ENCODE measurements around the gene SPRY4.
A peak's percentile ranks its signal among the peaks of the same experiment; 100 is the strongest.
"Not testable (repeated sequence)": the region's sequence is repeated elsewhere in the genome, so short reads cannot be mapped to it uniquely, and the experiment has no call there.

The SPRY4 gene, protein sequence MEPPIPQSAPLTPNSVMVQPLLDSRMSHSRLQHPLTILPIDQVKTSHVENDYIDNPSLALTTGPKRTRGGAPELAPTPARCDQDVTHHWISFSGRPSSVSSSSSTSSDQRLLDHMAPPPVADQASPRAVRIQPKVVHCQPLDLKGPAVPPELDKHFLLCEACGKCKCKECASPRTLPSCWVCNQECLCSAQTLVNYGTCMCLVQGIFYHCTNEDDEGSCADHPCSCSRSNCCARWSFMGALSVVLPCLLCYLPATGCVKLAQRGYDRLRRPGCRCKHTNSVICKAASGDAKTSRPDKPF

DNA sequence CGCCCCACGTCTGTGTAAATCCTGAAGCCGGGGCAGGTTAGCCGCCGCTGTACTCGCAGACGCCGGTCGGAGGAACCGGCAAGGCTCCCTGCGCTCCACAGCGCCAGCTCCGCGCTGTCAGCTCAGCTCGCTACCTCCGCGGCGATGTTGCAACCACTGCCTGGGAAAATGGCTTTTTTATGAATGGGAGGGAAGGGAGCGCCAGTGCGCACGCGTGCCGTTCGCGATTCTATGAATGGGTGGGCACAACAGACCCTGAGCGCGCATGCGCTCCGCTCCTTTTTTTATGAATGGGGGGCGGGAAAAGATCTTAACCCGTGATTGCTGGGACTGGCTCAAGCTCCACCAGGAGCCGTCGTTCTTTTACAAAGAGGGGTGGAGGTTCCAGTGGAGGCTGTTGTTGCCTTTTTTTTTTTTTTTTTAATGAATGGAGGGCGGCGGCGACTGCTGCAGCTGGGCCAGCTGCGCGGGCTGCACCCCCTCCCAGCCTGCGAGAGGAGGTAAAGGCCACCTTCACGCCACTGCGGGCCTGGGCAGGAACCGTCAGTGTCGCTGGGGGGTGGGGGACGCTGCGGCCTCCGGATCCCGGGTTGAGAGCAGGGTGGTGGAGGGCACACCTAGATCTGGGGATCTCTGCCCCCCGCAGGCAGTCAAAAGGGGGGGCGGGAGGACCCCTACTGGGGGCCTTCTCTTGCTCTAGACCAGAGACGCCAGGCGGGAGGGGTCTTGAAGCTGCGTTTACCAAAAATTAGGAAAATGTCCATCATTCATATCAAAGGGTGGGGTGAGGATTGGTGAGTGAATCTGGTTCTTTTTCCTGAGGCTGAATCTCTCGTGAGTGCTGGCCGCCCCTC lies at the start of gene SPRY4:
SPRY4 (minus strand) TSS at position 151 of the 854 bp plus-strand sequence. CDS start 9,913 bp downstream, outside the sequence.
- DNase-seq: peak; percentile 97

DNA sequence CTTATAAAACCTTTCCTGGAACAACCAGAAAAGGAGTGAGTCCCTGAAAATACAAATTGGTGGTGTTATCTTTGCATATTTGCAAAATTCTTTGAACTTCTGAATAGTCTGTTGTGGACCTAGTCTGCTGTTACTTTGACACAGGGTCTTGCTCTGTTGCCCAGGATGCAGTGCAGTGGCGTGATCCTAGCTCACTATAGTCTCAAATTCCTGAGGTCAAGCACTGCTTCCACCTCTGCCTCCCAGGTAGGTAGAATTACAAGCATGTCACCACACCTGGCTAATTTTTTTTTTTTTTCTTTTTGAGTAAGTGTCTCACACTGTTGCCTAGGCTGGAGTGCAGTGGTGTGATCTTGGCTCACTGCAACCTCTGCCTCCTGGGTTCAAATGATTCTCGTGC lies 43.7 kb upstream of the SPRY4 start:
- DNase-seq: no peak

DNA sequence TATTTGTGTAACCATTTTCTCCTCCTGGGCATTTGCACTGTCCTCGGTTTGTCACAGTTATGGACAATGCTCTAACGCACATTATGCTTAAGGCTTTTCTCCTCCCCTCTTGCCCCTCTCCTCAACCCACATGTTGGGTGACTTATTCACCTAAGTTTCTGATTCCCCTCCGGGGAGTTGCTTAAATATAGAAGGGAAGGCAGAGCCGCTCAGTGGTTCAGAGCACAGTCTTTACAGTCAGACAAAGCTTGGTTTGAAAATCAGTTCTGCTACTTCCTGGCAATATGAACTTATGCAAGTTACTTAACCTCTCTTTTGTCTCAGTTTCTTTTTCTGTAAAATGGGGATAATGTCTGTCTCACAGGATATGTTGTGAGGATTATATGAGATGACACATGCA lies 41.2 kb upstream of the SPRY4 start:
- DNase-seq: peak; percentile 26

DNA sequence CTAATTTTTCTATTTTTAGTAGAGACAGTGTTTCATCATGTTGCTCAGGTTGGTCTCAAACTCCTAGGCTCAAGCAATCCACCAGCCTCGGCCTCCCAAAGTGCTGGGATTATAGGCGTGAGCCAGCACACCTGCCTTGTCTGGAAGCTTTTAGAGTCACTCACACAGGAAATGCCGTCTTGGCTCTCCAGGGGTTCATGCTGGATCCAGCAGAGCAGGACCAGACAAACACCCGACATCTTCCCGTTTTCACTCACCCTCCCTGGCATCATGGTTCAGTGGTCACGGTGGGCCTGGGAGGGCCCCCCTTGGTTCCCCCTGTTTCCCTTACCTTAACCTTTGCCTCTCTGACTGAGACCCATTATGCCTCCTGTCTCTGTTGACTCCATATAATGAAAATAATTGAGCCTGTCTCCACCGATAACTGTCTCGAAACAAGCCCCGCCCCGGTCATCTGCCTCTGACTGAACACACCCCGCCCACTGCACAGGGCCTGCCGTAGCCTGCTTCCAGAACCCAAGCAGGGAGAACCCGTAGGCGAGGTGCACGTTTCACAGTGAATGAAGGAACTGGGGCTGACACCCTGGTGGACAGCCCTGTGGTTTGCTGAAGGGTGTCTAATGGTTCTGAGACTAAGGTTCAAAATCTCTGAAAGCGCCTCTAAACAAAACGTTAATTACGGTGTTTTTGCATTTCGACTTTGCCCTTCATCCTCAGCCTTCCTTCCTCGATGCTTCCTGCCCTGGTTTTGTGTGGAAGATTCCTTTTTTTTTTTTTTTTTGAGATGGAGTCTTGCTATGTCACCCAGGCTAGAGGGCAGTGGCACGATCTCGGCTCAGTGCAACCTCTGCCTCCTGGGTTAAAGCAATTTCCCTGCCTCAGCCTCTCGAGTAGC lies 39.7 kb upstream of the SPRY4 start:
- no peak for DNase-seq

DNA sequence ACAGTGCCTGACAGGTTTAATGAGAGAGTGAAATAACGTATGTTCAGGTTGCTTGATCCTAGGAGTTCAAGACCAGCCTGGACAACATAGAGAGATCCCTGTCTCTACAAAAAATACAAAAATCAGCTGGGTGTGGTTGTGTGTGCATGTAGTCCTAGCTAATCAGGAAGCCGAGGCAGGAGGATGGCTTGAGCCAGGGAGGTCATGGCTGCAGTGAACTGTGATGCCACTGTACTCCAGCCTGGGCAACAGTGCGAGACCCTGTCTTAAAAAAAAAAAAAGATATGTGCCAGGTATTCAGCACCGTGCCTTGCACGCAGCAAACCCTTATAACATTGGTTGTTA lies 38.8 kb upstream of the SPRY4 start:
- no peak for DNase-seq

DNA sequence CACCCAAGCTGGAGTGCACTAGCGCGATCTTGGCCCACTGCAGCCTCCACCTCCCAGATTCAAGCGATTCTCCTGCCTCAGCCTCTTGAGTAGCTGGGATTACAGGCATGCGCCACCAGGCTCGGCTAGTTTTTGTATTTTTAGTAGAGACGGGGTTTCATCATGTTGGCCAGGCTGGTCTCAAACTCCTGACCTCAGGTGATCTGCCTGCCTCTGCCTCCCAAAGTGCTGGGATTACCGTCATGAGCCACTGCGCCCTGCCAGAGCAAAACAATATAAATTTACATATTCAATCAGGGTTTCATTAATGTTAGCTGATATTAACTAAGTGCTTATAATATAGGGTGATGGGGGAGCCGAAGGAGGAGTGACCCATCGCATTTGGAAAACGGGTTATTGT lies 37.4 kb upstream of the SPRY4 start:
- DNase-seq: not testable (repeated sequence)

DNA sequence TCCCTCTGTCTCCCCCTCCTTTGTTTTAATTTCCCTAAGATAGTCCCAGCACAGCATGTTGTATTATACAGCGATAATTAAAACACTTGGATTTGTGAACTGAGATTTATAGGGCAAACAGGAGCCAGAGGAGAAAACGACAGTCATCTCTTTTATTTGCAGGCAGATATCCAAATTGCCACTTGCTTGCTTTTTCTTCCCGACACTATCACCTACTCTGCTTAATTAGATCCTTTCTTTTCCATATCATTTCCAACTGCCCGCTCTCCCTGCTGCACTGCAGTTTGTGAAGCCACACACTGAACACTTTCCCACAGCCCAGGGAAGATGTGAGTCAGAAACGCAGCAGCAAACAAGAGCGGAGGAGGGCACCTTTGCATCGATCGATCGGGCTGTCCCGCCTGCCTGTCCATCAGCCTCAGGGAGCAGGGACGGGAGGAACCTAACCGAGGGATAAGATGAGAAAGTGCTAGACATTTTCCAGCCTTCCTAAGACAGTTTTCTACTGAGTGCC lies 35.8 kb upstream of the SPRY4 start:
- DNase-seq: peak; percentile 19

DNA sequence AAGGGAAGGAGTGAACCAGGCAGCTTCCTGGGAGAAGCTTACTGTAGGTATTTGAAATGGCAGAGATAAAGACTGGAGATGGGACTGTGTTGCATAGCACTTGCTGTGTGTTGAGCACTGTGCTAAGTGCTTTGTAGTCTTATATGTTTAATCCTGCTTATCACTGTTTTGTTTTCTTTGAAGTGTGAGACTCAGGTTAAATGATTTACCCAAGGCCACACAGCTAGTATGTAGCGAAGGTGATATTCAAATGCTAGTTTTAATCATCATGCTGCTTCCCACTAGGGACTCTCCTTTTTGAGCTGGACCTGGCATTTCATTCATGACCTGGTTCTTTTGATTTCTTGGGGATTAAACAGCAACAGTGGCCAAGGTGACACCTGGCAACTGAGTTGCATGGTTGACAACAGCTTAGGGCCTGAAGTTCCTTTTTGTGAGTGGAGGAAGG lies 35.3 kb upstream of the SPRY4 start:
- DNase-seq: no peak

DNA sequence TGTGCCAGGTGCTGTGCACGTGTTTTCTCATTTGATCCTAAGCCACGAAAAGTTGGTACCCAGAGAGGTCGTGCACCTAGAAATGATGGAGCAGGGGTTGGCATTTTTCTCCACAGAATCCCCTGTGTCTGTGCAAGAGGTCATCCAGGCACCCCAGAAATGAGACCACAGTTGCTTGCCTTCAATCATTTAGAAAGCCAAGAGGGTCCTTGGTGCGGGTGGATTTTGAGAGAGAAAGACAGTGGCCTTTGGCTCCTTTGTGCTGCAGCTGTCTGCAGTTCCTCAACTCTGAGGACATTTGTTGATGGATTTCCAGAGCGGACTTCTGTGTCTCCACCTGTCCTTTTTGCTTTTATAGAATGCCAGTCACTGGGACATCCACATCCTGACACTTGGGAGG lies 33.8 kb upstream of the SPRY4 start:
- no peak for DNase-seq

DNA sequence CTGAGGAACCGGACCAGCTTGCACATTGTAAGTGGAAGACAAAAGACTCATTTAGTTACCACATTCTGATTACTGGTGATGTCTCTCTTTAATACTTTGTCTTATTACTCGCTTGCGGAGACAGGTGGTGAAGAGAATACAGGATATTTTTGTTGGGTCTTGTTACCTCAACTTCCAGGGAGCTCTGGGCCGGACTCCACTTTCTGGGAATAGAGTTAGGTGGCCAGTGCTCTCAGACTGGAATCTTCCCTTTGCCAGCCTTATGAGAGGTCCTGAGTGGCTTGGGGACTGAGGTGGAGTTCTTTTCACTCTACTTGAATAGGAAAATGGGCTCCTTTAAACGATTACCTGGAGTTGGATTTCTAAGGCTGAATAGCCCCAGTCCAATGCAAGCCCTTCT lies 33.3 kb upstream of the SPRY4 start:
- DNase-seq: no peak

DNA sequence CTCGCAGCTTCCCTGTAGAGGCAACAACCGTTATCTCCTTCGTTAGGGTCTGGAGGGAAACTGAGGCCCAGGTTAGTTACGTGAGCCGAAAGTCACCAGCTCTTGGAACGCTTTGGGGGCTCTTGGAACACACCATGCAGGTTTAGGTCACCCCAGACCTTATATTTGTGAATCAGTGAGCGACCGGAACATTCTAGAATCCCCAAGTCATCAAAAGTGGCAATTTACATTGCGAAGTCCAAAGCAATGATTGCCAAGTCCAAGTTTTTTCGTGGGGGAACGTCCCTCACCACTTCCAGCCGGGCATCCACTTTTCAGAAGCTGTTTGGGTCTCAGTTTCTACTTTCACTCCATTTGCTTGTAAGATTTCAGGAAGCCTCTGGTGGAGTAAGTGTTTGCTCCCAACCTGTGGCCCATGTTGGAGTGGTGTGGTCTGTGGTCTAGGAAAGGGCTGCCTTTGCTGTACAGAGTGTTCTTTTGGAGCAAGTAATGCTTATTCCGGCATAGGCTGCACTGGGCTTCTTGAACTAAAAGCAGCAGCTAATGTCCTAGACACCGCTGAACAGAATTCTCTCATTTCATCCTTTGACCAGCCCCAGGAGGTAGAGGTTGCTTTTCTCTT lies 32.8 kb upstream of the SPRY4 start:
- DNase-seq: peak; percentile 14

DNA sequence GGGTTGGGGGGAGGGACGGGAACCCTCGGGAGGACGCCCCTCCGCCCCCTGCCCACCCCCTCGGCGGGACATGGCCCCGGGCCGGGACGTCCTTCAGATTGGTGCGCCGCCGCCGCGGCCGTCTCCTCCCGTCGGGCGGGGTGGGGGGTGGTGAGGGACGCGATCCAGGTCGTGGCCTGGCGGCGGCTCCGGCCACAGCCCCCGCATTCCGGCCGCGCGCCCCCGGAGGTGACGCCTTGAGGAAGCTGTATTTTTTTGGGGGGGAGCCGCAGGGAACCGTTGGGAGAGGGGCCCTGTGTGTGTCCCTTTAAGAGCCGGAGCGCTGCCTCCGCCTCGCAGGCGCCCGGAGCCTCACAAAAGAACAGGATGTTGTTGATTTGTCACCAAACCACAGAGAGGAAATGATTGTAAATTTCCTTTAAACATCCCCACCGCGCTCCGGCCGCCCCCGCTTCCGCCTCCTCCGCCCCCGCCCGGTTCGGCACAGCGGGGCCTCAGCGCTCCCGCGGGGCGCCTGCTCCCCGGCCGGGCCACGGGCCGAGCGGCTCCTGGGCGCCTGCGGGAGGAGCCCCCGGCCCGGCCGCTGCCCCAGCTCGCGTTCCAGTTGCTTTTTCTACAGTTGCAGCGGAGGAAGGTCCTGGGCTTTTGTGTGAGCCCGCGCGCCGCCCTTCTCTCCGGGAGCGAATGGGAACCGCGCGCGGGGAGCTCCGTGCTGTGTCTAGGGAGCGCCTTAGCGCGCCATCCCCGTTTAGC lies 32.1 kb upstream of the SPRY4 start:
- DNase-seq: peak; percentile 93

DNA sequence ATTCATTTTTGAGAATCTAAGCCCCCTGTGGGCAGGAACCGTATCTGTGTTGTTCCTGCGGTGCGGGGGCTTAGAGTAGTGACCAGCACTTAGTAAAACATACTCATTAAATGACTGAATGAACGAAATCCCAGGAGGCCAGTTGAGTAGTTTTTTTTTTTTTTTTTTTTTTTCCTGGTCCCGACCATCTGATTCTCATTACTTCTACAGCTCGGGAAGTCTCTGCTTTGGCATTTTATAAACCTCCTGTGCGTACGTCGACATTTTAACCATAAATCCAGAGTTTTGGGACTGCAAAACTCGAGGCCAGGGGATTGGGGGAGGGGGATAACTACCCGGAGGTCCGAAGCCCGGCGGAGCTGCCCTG lies 31.5 kb upstream of the SPRY4 start:
- DNase-seq: no peak

DNA sequence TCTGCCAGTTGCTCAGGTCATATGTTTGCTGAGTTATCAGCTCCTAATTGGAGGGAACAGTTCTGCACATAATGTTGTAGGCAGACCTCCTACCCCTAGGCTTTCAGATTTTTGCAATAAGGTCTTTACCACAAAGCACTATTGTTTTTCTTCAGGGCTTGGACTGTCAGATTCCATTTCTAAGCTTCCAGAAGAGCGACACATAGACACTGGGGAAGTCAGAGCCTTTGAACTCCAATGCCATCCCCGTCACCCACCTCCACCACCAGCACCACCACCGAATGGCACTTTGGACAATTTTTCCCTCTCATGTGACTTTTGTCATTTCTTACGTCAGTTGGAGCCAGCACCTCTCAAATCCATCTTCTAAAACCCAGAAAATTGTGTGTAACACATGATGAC lies 28.3 kb upstream of the SPRY4 start:
- no peak for DNase-seq

DNA sequence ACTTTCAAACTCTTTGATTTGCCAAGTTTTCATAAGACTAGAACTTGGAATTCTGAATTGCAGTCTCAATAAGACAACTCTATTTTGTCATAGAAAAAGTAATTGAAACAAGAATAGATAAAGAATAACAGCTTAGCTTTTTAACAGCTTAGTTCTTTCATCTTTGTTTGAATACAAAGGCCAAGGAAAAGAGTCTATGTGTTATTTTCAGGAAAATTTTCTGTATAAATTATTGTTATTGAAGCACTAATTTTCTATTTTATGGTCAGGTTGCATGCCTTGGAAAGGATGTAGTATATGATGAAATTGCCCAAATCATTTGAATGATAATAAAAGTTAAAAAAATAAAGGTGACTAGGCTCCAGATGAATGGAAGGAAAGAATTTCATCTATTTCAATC lies 25.2 kb upstream of the SPRY4 start:
- no peak for DNase-seq

DNA sequence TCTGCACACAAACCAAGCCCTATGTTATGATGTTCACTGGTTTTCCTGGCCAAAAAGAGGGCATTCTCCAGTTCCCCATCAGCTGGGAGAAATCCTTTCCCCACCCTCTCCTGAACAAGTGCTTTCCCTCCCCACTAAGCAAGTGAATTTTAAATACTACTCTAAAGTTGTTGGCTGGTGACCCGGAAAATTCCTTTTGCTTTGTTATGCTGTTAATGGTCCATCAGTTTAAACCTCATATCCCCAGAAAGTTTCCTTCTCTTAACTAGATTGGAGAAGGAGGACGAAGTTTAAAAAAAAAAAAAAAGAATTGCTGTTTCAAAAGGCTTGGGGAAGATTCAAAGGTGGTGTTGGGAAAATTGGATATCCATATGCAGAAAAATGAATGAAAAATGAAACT lies 21.9 kb upstream of the SPRY4 start:
- no peak for DNase-seq

DNA sequence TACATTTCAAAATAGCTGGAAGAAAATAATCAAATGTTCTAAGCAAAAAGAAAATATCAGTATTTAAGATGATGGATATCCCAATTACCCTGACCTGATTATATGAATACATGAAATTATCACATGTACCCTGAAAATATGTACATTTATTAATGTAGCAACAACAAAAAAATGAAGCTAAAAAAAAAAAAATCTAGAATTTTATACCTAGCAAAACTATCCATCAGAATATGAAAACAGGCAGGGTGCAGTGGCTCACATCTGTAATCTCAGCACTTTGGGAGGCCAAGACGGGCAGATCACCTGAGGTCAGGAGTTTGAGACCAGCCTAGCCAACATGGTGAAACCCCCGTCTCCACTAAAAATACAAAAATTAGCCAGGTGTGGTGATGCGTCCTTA lies 20.1 kb upstream of the SPRY4 start:
- not testable (repeated sequence) for DNase-seq

DNA sequence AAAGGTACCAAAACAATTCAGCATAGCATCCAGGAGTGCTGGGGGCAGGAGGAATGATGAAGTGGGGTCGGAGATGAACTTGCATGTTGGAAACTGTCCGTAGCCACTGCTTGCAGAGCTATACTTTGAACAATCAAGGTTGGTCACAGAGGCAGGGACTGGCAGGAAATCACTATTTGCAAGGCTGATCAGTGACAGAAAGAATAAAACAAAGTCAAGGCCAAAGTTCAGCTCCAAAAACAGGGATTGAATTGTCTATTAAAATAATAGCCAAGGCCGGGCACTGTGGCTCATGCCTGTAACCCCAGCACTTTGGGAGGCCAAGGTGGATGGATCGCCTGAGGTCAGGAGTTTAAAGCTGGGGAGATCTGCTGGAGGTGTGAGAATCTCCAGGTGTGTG lies 18.7 kb upstream of the SPRY4 start:
- no peak for DNase-seq

DNA sequence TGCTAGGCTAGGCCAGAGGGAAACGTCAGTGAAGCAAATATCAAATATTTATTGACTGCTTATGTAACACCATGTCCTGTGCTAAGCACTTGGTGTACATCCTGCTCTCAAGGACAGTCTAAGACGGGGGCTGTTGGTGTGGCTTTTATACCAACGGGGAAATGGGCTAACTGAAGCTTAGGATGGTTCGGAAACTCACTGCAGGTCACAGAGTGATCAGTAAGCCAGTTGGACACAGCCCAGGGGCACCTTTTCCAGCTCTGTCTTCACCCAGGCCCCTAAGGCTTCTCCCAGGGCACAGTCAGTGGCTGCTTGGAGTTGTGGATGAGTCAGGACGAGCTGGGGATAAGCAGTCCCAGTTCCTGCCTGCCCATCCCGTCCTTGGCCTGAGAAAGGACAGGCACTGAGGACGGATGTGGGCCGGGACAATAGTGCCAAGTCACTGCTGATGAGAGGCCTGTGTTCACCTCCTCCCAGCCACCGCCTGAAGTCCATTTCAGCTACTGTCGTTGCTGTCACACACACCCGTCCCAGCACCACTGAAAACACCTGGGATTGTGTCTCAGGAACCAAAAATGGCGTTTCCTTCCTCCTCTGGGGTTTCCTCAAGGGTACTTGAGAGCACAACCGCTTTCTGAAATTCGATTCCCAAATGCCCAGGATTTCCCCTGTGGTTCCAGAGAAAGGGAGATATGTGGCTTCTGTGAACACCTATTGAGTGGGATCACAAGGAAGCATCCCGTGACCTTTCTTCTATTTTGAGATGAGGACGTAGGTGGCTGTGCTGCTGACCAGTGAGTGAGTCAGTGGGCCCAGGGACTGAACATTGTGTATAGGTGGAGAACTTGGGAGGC lies 17.5 kb upstream of the SPRY4 start:
- no peak for DNase-seq

DNA sequence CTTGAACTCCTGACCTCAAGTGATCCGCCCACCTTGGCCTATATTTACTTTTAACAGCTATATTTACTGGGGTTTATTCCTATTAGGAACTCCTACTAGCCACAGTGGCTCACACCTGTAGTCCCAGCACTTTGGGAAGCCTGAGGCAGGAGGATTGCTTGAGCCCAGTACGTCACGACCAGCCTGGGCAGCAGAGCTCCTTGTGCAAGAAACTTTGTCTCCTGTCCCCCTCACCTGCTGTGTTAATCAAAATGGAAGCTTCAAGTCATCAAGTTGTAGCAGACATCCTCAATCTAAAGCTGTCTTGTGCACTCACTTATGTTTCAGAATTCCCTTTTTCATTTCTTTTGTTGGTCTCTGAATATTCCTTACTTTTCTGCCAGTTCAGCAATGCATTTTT lies 15.0 kb upstream of the SPRY4 start:
- DNase-seq: no peak

DNA sequence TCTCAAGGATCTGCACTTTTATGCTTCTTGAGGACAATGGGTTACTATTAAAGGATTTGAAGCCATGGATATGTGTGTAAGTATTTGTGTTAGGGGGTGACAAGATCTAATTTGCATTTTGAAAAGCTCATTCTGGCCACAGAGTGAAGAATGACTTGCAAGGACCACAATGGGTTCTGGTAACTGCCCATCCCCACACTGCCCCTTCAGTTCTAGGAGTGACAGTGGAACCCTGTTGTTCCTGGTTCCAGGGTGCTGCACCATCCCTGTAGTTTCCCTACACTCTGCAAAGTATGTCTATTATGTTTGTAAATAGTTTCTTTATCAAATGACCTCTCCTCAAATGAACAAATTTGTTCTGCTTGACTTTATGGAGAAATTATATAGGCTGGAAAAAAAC lies 9.7 kb upstream of the SPRY4 start:
- no peak for DNase-seq
